Activated T-cell treated with anti-CD3 and anti-CD28 coated beads, Interleukin-2, amount 50 U/mL, for 48 hours (primary cell): ENCODE results near the gene NCBP3.

Source experiments
- DNase-seq, 2 experiments: peaks; one replicate each; pipeline ENCODE4 v3.0.0-alpha.2; 2020

Gene NCBP3

GRCh38 chr17:3780986-3781385 is 65.1 kb downstream of the NCBP3 start:
- no peak for DNase-seq

- no peak for DNase-seq
Measured at GRCh38 chr17:3777366-3778120, 68.5 kb downstream of the NCBP3 start.

GRCh38 chr17:3773966-3774365 is 72.1 kb downstream of the NCBP3 start:
- DNase-seq: no peak

GRCh38 chr17:3773511-3773910 is 72.5 kb downstream of the NCBP3 start:
- no peak for DNase-seq

GRCh38 chr17:3772764-3773163 is 73.3 kb downstream of the NCBP3 start:
- no peak for DNase-seq

- no peak for DNase-seq
Measured at GRCh38 chr17:3771140-3771539, 74.9 kb downstream of the NCBP3 start.

GRCh38 chr17:3770466-3770865 is 75.6 kb downstream of the NCBP3 start:
- DNase-seq: peak in 1 of 2 experiments; percentile 58

- DNase-seq: no peak
Measured at GRCh38 chr17:3768769-3769168, 77.3 kb downstream of the NCBP3 start.

- DNase-seq: no peak
Measured at GRCh38 chr17:3768341-3768740, 77.7 kb downstream of the NCBP3 start.

- DNase-seq: no peak
Measured at GRCh38 chr17:3766779-3767178, 79.3 kb downstream of the NCBP3 start.

GRCh38 chr17:3765981-3766380 is 80.1 kb downstream of the NCBP3 start:
- no peak for DNase-seq

- peak in 1 of 2 experiments; percentile 38 for DNase-seq
Measured at GRCh38 chr17:3763777-3764170, 82.3 kb downstream of the NCBP3 start.

GRCh38 chr17:3762922-3763776 is 82.9 kb downstream of the NCBP3 start:
- peak; percentile 52 to 65 for DNase-seq

GRCh38 chr17:3761918-3762380 is 84.1 kb downstream of the NCBP3 start:
- no peak for DNase-seq

GRCh38 chr17:3761036-3761917 is 84.8 kb downstream of the NCBP3 start:
- no peak for DNase-seq

GRCh38 chr17:3759597-3760216 is 86.3 kb downstream of the NCBP3 start:
- no peak for DNase-seq

- DNase-seq: no peak
Measured at GRCh38 chr17:3755335-3756030, 90.6 kb downstream of the NCBP3 start.

- DNase-seq: peak; percentile 65 to 75
Measured at GRCh38 chr17:3754458-3755334, 91.3 kb downstream of the NCBP3 start.

GRCh38 chr17:3754066-3754457 is 92.0 kb downstream of the NCBP3 start:
- DNase-seq: no peak

GRCh38 chr17:3753624-3754023 is 92.4 kb downstream of the NCBP3 start:
- DNase-seq: no peak
